ENCODE measurements around the gene F10. TPM values are rescaled to one million over a fixed set of nuclear protein-coding genes. Genes with fewer than 3 reads are reported as not detected.

Gene F10
- total and polyA plus RNA-seq, 2 experiments from 2014 or later: 0.76 to 1.6 TPM

DNA sequence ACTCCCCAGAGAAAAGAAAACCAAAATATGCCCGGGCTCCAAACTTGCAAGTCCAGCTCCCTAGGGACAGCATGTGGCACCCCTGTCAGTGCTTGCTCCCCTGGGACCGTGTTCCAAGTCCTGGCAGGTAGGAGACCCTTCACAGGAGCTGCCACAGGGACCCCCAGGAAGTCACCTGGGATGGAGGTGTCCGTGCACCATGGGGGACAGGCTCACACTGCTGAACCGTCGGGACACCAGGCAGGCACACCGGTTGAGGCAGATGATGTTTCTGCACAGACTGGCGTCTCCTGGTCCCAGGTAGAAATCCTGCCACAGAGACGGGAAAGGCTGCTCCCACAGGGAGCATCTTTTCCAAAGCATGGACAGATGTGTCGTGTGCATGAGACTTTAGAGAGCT lies 24.2 kb downstream of the F10 start:
- DNase-seq (ENCODE audit: low spot score) (no peak), ATAC-seq (no peak)
- Histone ChIP-seq H2AFZ (no peak overlapping the region), H3K27ac (ENCODE audit: low read depth) (no peak overlapping the region), H3K4me3 (no peak overlapping the region), H3K27me3 (ENCODE audit: insufficient read depth) (peaks cover 2% of the 10 kb centered on the region; the same call in 1 of the 2 replicates), H3K4me1 (ENCODE audit: insufficient read depth) (no peaks in the 10 kb centered on the region), H3K79me2 (replicated peaks; ENCODE audit: insufficient read depth) (no peaks in the 10 kb centered on the region), H3K36me3 (ENCODE audit: insufficient read depth) (no peaks in the 10 kb centered on the region), H3K4me2 (no peak overlapping the region), H4K20me1 (replicated peaks; ENCODE audit: insufficient read depth) (no peaks in the 10 kb centered on the region), H3F3A (replicated peaks; ENCODE audit: low read depth) (no peaks in the 10 kb centered on the region), H3K9me2 (ENCODE audit: insufficient read depth) (no peaks in the 10 kb centered on the region)
- Mint-ChIP-seq H3K9me3 (no peaks in the 10 kb centered on the region), H3K4me1 (peaks cover 3% of the 10 kb centered on the region; the same call in 2 of the 3 replicates), H3K4me3 (no peak overlapping the region), H3K27ac (no peak overlapping the region), H3K27me3 (ENCODE audit: insufficient read depth, low read depth, poor library complexity) (peaks cover 8% of the 10 kb centered on the region), H3K36me3 (ENCODE audit: low read depth) (no peaks in the 10 kb centered on the region)
- TF ChIP-seq CREB1 (CRISPR knock-in tag; IDR thresholded peaks at IDR 0.05; ENCODE audit: low read depth) (no peak), EZH2 (IDR thresholded peaks at IDR 0.05; ENCODE audit: low read depth, unreplicated experiment) (no peak), STAT1 (IDR thresholded peaks at IDR 0.05; ENCODE audit: unreplicated experiment) (no peak), EZH2phosphoT487 (IDR thresholded peaks at IDR 0.05; ENCODE audit: unreplicated experiment) (no peak), ZNF331 (CRISPR knock-in tag; IDR thresholded peaks at IDR 0.05; ENCODE audit: low read depth) (no peak), ZNF114 (CRISPR knock-in tag; IDR thresholded peaks at IDR 0.05) (no peak)
- TF ChIP-seq, protein P1, sequence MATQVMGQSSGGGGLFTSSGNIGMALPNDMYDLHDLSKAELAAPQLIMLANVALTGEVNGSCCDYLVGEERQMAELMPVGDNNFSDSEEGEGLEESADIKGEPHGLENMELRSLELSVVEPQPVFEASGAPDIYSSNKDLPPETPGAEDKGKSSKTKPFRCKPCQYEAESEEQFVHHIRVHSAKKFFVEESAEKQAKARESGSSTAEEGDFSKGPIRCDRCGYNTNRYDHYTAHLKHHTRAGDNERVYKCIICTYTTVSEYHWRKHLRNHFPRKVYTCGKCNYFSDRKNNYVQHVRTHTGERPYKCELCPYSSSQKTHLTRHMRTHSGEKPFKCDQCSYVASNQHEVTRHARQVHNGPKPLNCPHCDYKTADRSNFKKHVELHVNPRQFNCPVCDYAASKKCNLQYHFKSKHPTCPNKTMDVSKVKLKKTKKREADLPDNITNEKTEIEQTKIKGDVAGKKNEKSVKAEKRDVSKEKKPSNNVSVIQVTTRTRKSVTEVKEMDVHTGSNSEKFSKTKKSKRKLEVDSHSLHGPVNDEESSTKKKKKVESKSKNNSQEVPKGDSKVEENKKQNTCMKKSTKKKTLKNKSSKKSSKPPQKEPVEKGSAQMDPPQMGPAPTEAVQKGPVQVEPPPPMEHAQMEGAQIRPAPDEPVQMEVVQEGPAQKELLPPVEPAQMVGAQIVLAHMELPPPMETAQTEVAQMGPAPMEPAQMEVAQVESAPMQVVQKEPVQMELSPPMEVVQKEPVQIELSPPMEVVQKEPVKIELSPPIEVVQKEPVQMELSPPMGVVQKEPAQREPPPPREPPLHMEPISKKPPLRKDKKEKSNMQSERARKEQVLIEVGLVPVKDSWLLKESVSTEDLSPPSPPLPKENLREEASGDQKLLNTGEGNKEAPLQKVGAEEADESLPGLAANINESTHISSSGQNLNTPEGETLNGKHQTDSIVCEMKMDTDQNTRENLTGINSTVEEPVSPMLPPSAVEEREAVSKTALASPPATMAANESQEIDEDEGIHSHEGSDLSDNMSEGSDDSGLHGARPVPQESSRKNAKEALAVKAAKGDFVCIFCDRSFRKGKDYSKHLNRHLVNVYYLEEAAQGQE (IDR thresholded peaks at IDR 0.05; ENCODE audit: unreplicated experiment): no peak
- TF ChIP-seq, protein P2, sequence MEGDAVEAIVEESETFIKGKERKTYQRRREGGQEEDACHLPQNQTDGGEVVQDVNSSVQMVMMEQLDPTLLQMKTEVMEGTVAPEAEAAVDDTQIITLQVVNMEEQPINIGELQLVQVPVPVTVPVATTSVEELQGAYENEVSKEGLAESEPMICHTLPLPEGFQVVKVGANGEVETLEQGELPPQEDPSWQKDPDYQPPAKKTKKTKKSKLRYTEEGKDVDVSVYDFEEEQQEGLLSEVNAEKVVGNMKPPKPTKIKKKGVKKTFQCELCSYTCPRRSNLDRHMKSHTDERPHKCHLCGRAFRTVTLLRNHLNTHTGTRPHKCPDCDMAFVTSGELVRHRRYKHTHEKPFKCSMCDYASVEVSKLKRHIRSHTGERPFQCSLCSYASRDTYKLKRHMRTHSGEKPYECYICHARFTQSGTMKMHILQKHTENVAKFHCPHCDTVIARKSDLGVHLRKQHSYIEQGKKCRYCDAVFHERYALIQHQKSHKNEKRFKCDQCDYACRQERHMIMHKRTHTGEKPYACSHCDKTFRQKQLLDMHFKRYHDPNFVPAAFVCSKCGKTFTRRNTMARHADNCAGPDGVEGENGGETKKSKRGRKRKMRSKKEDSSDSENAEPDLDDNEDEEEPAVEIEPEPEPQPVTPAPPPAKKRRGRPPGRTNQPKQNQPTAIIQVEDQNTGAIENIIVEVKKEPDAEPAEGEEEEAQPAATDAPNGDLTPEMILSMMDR (conservative IDR thresholded peaks at IDR 0.05; ENCODE audit: low read depth in 2 of 2): no peak
- TF ChIP-seq, protein P3, sequence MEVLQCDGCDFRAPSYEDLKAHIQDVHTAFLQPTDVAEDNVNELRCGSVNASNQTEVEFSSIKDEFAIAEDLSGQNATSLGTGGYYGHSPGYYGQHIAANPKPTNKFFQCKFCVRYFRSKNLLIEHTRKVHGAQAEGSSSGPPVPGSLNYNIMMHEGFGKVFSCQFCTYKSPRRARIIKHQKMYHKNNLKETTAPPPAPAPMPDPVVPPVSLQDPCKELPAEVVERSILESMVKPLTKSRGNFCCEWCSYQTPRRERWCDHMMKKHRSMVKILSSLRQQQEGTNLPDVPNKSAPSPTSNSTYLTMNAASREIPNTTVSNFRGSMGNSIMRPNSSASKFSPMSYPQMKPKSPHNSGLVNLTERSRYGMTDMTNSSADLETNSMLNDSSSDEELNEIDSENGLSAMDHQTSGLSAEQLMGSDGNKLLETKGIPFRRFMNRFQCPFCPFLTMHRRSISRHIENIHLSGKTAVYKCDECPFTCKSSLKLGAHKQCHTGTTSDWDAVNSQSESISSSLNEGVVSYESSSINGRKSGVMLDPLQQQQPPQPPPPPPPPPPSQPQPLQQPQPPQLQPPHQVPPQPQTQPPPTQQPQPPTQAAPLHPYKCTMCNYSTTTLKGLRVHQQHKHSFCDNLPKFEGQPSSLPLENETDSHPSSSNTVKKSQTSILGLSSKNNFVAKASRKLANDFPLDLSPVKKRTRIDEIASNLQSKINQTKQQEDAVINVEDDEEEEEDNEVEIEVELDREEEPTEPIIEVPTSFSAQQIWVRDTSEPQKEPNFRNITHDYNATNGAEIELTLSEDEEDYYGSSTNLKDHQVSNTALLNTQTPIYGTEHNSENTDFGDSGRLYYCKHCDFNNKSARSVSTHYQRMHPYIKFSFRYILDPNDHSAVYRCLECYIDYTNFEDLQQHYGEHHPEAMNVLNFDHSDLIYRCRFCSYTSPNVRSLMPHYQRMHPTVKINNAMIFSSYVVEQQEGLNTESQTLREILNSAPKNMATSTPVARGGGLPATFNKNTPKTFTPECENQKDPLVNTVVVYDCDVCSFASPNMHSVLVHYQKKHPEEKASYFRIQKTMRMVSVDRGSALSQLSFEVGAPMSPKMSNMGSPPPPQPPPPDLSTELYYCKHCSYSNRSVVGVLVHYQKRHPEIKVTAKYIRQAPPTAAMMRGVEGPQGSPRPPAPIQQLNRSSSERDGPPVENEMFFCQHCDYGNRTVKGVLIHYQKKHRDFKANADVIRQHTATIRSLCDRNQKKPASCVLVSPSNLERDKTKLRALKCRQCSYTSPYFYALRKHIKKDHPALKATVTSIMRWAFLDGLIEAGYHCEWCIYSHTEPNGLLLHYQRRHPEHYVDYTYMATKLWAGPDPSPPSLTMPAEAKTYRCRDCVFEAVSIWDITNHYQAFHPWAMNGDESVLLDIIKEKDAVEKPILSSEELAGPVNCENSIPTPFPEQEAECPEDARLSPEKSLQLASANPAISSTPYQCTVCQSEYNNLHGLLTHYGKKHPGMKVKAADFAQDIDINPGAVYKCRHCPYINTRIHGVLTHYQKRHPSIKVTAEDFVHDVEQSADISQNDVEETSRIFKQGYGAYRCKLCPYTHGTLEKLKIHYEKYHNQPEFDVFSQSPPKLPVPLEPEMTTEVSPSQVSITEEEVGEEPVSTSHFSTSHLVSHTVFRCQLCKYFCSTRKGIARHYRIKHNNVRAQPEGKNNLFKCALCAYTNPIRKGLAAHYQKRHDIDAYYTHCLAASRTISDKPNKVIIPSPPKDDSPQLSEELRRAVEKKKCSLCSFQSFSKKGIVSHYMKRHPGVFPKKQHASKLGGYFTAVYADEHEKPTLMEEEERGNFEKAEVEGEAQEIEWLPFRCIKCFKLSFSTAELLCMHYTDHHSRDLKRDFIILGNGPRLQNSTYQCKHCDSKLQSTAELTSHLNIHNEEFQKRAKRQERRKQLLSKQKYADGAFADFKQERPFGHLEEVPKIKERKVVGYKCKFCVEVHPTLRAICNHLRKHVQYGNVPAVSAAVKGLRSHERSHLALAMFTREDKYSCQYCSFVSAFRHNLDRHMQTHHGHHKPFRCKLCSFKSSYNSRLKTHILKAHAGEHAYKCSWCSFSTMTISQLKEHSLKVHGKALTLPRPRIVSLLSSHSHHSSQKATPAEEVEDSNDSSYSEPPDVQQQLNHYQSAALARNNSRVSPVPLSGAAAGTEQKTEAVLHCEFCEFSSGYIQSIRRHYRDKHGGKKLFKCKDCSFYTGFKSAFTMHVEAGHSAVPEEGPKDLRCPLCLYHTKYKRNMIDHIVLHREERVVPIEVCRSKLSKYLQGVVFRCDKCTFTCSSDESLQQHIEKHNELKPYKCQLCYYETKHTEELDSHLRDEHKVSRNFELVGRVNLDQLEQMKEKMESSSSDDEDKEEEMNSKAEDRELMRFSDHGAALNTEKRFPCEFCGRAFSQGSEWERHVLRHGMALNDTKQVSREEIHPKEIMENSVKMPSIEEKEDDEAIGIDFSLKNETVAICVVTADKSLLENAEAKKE (CRISPR knock-in tag; IDR thresholded peaks at IDR 0.05): no peak

Data from GM23338 (cell line).